Activated CD4-positive, CD25-positive, alpha-beta regulatory T cell treated with anti-CD3 and anti-CD28 coated beads, Interleukin-2, amount 50 U/mL, for 24 hours (primary cell): ENCODE data around the gene MYO9B.

ENCODE experiments used
- ATAC-seq, 2 donors: fragments of 150-1000 bp; cut with Tn5 transposase; one replicate each; pipeline ENCODE4 v1.10.0; 2021; ENCODE audit warnings: mild to moderate bottlenecking in 1 of 2, moderate library complexity in 1 of 2

MYO9B gene

GRCh38 chr19:17192751-17193150 is 117.2 kb downstream of the MYO9B start:
- ATAC-seq, result no peak

GRCh38 chr19:17194608-17195007 is 119.0 kb downstream of the MYO9B start:
- no peak for ATAC-seq

- ATAC-seq, result no peak
Observed at GRCh38 chr19:17195106-17195505, 119.5 kb downstream of the MYO9B start.

- ATAC-seq, result no peak
Observed at GRCh38 chr19:17196610-17197009, 121.0 kb downstream of the MYO9B start.

- ATAC-seq, result no peak
Observed at GRCh38 chr19:17197666-17198065, 122.1 kb downstream of the MYO9B start.

- ATAC-seq, result no peak
Observed at GRCh38 chr19:17200408-17201079, 125.0 kb downstream of the MYO9B start.

GRCh38 chr19:17202249-17202648 is 126.7 kb downstream of the MYO9B start:
- peak in 1 of 2 donors; percentile 47 for ATAC-seq

- no peak for ATAC-seq
Observed at GRCh38 chr19:17202713-17203112, 127.1 kb downstream of the MYO9B start.

GRCh38 chr19:17205237-17206140 is 129.9 kb downstream of the MYO9B start:
- ATAC-seq, result peak; percentile 59 to 71

GRCh38 chr19:17206736-17207581 is 131.4 kb downstream of the MYO9B start:
- ATAC-seq, result no peak

- ATAC-seq, result peak in 1 of 2 donors; percentile 7
Observed at GRCh38 chr19:17209126-17210036, 133.8 kb downstream of the MYO9B start.

- no peak for ATAC-seq
Observed at GRCh38 chr19:17210296-17210695, 134.7 kb downstream of the MYO9B start.

- ATAC-seq, result no peak
Observed at GRCh38 chr19:17211547-17212446, 136.2 kb downstream of the MYO9B start.

GRCh38 chr19:17213334-17213733 is 137.8 kb downstream of the MYO9B start:
- ATAC-seq, result no peak

GRCh38 chr19:17214508-17215126 is 139.0 kb downstream of the MYO9B start:
- ATAC-seq, result no peak

- peak; percentile 98 for ATAC-seq
Observed at GRCh38 chr19:17215127-17215971, 139.8 kb downstream of the MYO9B start, which contains the start of gene USE1. Gene USE1 (plus strand): TSS chr19:17215357. CDS start chr19:17215406, 49 bp downstream.

GRCh38 chr19:17216058-17216670 is 140.6 kb downstream of the MYO9B start:
- no peak for ATAC-seq

- no peak for ATAC-seq
Observed at GRCh38 chr19:17219286-17219685, 143.7 kb downstream of the MYO9B start.
